Mesodermal cell (in vitro differentiated cells): ENCODE results near the gene AKAP12.
"Not testable (repeated sequence)": the region's sequence is repeated elsewhere in the genome, so short reads cannot be mapped to it uniquely, and the experiment has no call there.

Source experiments
- H3K27ac ChIP-seq: 2 replicates; pipeline ENCODE4 v1.7.0; 2013; ENCODE audit warnings: mild to moderate bottlenecking, low read depth, low read length, moderate library complexity; ENCODE audit not compliant: severe bottlenecking
- H3K36me3 ChIP-seq: 2 replicates; pipeline ENCODE4 v1.7.1; 2013; ENCODE audit warnings: mild to moderate bottlenecking, low read length, moderate library complexity; ENCODE audit not compliant: control insufficient read depth, insufficient read depth
- H3K4me1 ChIP-seq: one replicate; pipeline ENCODE4 v1.7.1; 2013; ENCODE audit warnings: mild to moderate bottlenecking, low read length; ENCODE audit not compliant: insufficient read depth, control insufficient read depth, poor library complexity, severe bottlenecking
- H3K4me3 ChIP-seq: 2 replicates; pipeline ENCODE4 v1.7.0; 2013; ENCODE audit warnings: low read length, control low read depth, mild to moderate bottlenecking; ENCODE audit not compliant: insufficient read depth, poor library complexity, severe bottlenecking; ENCODE audit errors: extremely low read depth
- H3K9me3 ChIP-seq: 2 replicates; pipeline ENCODE4 v1.7.1; 2013; ENCODE audit warnings: mild to moderate bottlenecking, low read length, moderate library complexity; ENCODE audit not compliant: control insufficient read depth
- WGBS, 2 experiments: methylation state at CpG; one replicate each; pipeline ENCODE4 v1.1.5; 2013; ENCODE audit warnings: missing lambda C conversion rate in 2 of 2; ENCODE audit not compliant: insufficient coverage in 2 of 2; 5-methylcytosine and 5-hydroxymethylcytosine counted together

AKAP12 gene

GRCh38 chr6:151382631-151383030 is 142.9 kb downstream of the AKAP12 start:
- peaks cover 24% of the 10 kb centered on the region for H3K36me3 ChIP-seq
- not testable (repeated sequence) for H3K27ac ChIP-seq, H3K9me3 ChIP-seq, H3K4me3 ChIP-seq
- 90 to 100% methylated on average over 7 to 8 of the region's 9 CpGs for WGBS, 2 experiments
- peaks cover 20% of the 10 kb centered on the region for H3K4me1 ChIP-seq

- Histone ChIP-seq H3K36me3 (peaks cover 32% of the 10 kb centered on the region), H3K4me3 (no peak overlapping the region)
Measured at GRCh38 chr6:151384151-151384550, 144.4 kb downstream of the AKAP12 start.

GRCh38 chr6:151385177-151385576 is 145.4 kb downstream of the AKAP12 start:
- no CpG with 5 or more reads among the region's 1 CpG for WGBS, 2 experiments
- Histone ChIP-seq H3K27ac (no peak overlapping the region), H3K9me3 (no peaks in the 10 kb centered on the region), H3K36me3 (peaks cover 32% of the 10 kb centered on the region), H3K4me3 (no peak overlapping the region), H3K4me1 (peaks cover 29% of the 10 kb centered on the region)

More at GRCh38 chr6:151384151-151384550, 144.4 kb downstream of the AKAP12 start:
- 84 to 91% methylated on average over 3 of the region's 5 CpGs for whole genome bisulfite sequencing, 2 experiments
- H3K4me1 ChIP-seq, result peaks cover 32% of the 10 kb centered on the region
- H3K9me3 ChIP-seq, result no peaks in the 10 kb centered on the region
- H3K27ac ChIP-seq, result no peak overlapping the region

- peaks cover 18% of the 10 kb centered on the region for H3K4me1 ChIP-seq
- H3K27ac ChIP-seq, result peak overlapping the region; percentile 26
- H3K9me3 ChIP-seq, result no peaks in the 10 kb centered on the region
- H3K36me3 ChIP-seq, result peaks cover 32% of the 10 kb centered on the region
- WGBS, 2 experiments, result 92 to 95% methylated on average over 7 to 8 of the region's 11 CpGs
- H3K4me3 ChIP-seq, result no peak overlapping the region
Measured at GRCh38 chr6:151387175-151387970, 147.6 kb downstream of the AKAP12 start.

GRCh38 chr6:151388236-151388635 is 148.5 kb downstream of the AKAP12 start:
- H3K27ac ChIP-seq, result no peak overlapping the region
- peaks cover 24% of the 10 kb centered on the region for H3K4me1 ChIP-seq
- 88 to 100% methylated on average over 1 to 2 of the region's 2 CpGs for WGBS, 2 experiments
- no peak overlapping the region for H3K4me3 ChIP-seq
- H3K36me3 ChIP-seq, result peaks cover 28% of the 10 kb centered on the region
- H3K9me3 ChIP-seq, result no peaks in the 10 kb centered on the region

GRCh38 chr6:151388997-151389617 is 149.3 kb downstream of the AKAP12 start:
- Histone ChIP-seq H3K4me1 (peaks cover 29% of the 10 kb centered on the region), H3K27ac (peak overlapping the region; percentile 99), H3K36me3 (peaks cover 29% of the 10 kb centered on the region), H3K4me3 (peak overlapping the region; percentile 97), H3K9me3 (no peaks in the 10 kb centered on the region)
- WGBS, 2 experiments, result 17% methylated on average over 6 of the region's 12 CpGs; no CpG with 5 or more reads in 1 of the 2 experiments

GRCh38 chr6:151389618-151390275 is 150.0 kb downstream of the AKAP12 start:
- peaks cover 28% of the 10 kb centered on the region for H3K36me3 ChIP-seq
- H3K4me3 ChIP-seq, result peak overlapping the region; percentile 97
- H3K27ac ChIP-seq, result peak overlapping the region; percentile 99
- no peaks in the 10 kb centered on the region for H3K9me3 ChIP-seq
- peaks cover 24% of the 10 kb centered on the region for H3K4me1 ChIP-seq
- 0 to 1% methylated on average over 34 to 37 of the region's 54 CpGs for WGBS, 2 experiments

- H3K27ac ChIP-seq, result peak overlapping the region; percentile 99
- peak overlapping the region; percentile 97 for H3K4me3 ChIP-seq
- no peaks in the 10 kb centered on the region for H3K9me3 ChIP-seq
- H3K4me1 ChIP-seq, result peaks cover 24% of the 10 kb centered on the region
- peaks cover 33% of the 10 kb centered on the region for H3K36me3 ChIP-seq
- WGBS, 2 experiments, result 0% methylated on average over 28 to 43 of the region's 79 CpGs
Measured at GRCh38 chr6:151390276-151390850, 150.6 kb downstream of the AKAP12 start.

GRCh38 chr6:151390851-151391470 is 151.2 kb downstream of the AKAP12 start:
- 0% methylated on average over 10 to 43 of the region's 78 CpGs for WGBS, 2 experiments
- peaks cover 39% of the 10 kb centered on the region for H3K36me3 ChIP-seq
- no peaks in the 10 kb centered on the region for H3K9me3 ChIP-seq
- H3K27ac ChIP-seq, result peak overlapping the region; percentile 99
- peak overlapping the region; percentile 97 for H3K4me3 ChIP-seq
- H3K4me1 ChIP-seq, result peaks cover 24% of the 10 kb centered on the region
